Esophagus muscularis mucosa (tissue), 3 donors: Measurements from ENCODE around the gene PIAS4.

ENCODE experiments used
- CTCF ChIP-seq, 3 experiments: fragments of 200-600 bp in 2 of 3; fragments of 450-650 bp in 1 of 3; sonication (generic) in 2 of 3; IDR thresholded peaks; one replicate each; pipeline ENCODE4 v1.5.1; 2017 to 2019; ENCODE audit warnings: antibody characterized with exemption in 3 of 3, mild to moderate bottlenecking in 2 of 3, moderate library complexity in 1 of 3
- POLR2A ChIP-seq: fragments of 450-650 bp; IDR thresholded peaks from one replicate; pipeline ENCODE4 v1.6.1; 2017; ENCODE audit warnings: antibody characterized with exemption, moderate library complexity, mild to moderate bottlenecking, low read depth

- TF ChIP-seq POLR2A (no peak), CTCF (IDR thresholded peaks at IDR 0.05) (no peak)
Measured at GRCh38 chr19:4051175-4052101, 43.9 kb downstream of the PIAS4 start.
